Measurements from ENCODE around the gene NT5C2.
A peak's percentile ranks its signal among the peaks of the same experiment; 100 is the strongest.
"Not testable (repeated sequence)": the region's sequence is repeated elsewhere in the genome, so short reads cannot be mapped to it uniquely, and the experiment has no call there.

Gene NT5C2

DNA sequence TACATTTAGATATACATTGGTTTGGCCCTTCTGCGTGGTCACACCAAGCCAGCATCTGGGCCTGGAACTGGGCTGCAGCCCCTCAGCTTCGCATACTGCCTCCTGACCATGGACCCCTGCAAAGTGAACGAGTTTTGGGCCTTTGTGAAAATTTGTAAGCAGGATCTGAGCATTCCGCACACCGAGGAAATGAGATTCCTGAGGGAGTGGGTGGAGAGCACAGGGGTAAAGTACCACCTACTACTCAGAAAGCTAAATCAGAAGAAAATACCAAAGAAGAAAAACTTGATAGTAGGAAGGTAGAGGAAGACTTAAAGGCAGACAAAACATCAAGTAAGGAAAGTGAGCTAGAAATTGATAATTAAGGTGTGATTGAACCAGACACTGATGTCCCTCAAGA lies 22.5 kb upstream of the NT5C2 start:
- H3K27me3 ChIP-seq (replicated peaks) = no peaks in the 10 kb centered on the region
- H3K27ac ChIP-seq = no peak overlapping the region
- TF ChIP-seq, protein P1, sequence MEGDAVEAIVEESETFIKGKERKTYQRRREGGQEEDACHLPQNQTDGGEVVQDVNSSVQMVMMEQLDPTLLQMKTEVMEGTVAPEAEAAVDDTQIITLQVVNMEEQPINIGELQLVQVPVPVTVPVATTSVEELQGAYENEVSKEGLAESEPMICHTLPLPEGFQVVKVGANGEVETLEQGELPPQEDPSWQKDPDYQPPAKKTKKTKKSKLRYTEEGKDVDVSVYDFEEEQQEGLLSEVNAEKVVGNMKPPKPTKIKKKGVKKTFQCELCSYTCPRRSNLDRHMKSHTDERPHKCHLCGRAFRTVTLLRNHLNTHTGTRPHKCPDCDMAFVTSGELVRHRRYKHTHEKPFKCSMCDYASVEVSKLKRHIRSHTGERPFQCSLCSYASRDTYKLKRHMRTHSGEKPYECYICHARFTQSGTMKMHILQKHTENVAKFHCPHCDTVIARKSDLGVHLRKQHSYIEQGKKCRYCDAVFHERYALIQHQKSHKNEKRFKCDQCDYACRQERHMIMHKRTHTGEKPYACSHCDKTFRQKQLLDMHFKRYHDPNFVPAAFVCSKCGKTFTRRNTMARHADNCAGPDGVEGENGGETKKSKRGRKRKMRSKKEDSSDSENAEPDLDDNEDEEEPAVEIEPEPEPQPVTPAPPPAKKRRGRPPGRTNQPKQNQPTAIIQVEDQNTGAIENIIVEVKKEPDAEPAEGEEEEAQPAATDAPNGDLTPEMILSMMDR (IDR thresholded peaks at IDR 0.05; ENCODE audit: low read depth, low read length, missing control alignments) = no peak
- H3K4me3 ChIP-seq (ENCODE audit: low read depth, low read length) = no peak overlapping the region
- in situ Hi-C loops (cut with HindIII; ENCODE audit: low pct_ligation_motif_present, low sequenced_read_pairs) = no loop called here
- no peaks in the 10 kb centered on the region for H3K36me3 ChIP-seq (replicated peaks)
- no peak for DNase-seq

- H3K36me3 ChIP-seq (replicated peaks); H3K27me3 ChIP-seq (replicated peaks); in situ Hi-C loops (cut with HindIII; ENCODE audit: low pct_ligation_motif_present, low sequenced_read_pairs): not testable (repeated sequence)
Observed at GRCh38 chr10:103210262-103210661, 17.2 kb upstream of the NT5C2 start.

GRCh38 chr10:103207643-103208042 lies 14.6 kb upstream of the NT5C2 start:
- H3K4me3 ChIP-seq (ENCODE audit: low read depth, low read length); H3K27me3 ChIP-seq (replicated peaks); in situ Hi-C loops (cut with HindIII; ENCODE audit: low pct_ligation_motif_present, low sequenced_read_pairs); H3K36me3 ChIP-seq (replicated peaks); DNase-seq; H3K27ac ChIP-seq: not testable (repeated sequence)

More at GRCh38 chr10:103210262-103210661, 17.2 kb upstream of the NT5C2 start:
- not testable (repeated sequence) for DNase-seq; H3K4me3 ChIP-seq (ENCODE audit: low read depth, low read length); H3K27ac ChIP-seq

DNA sequence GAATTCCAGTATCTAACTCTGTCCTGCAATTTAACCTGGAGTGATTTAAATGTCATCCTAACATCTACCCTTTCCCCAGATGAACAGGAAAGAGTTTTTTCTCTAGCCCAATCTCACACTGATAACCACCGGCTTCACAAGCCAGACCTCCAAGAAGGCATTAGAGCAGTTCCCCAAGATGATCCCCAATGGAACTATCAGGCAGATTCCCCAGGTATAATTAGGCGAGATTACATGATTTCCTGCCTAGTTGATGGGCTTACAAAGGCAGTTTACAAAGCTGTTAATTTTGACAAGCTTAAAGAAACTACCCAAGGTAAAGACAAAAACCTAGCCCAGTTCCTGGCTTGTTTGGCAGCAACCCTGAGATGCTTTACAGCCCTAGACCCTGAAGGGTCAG lies 14.1 kb upstream of the NT5C2 start:
- Histone ChIP-seq H3K36me3 (replicated peaks) (no peaks in the 10 kb centered on the region), H3K4me3 (ENCODE audit: low read depth, low read length) (no peak overlapping the region), H3K27me3 (replicated peaks) (no peaks in the 10 kb centered on the region), H3K27ac (no peak overlapping the region)
- TF ChIP-seq, protein P1 (IDR thresholded peaks at IDR 0.05; ENCODE audit: low read depth, low read length, missing control alignments) = no peak
- no peak for DNase-seq
- in situ Hi-C loops (cut with HindIII; ENCODE audit: low pct_ligation_motif_present, low sequenced_read_pairs) = no loop called here

DNA sequence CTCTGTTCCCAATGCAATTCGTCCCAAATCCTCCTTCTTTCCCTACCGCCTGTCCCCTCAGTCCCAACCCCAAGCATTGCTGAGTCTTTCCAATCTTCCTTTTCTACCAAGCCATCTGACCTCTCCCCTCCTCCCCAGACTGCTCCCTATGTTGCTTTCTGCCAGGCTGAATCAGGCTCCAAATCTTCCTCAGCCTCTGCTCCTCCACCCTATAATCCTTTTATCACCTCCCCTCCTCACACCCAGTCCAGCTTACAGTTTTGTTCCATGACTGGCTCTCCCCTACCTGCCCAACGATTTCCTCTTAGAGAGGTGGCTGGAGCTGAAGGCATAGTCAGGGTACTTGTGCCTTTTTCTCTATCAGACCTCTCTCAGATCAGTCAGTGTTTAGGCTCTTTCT lies 13.6 kb upstream of the NT5C2 start:
- H3K27ac ChIP-seq; DNase-seq; in situ Hi-C loops (cut with HindIII; ENCODE audit: low pct_ligation_motif_present, low sequenced_read_pairs); H3K36me3 ChIP-seq (replicated peaks); H3K27me3 ChIP-seq (replicated peaks); H3K4me3 ChIP-seq (ENCODE audit: low read depth, low read length): not testable (repeated sequence)

GRCh38 chr10:103205401-103205800 lies 12.3 kb upstream of the NT5C2 start:
- H3K27ac ChIP-seq; in situ Hi-C loops (cut with HindIII; ENCODE audit: low pct_ligation_motif_present, low sequenced_read_pairs); DNase-seq; H3K36me3 ChIP-seq (replicated peaks); H3K27me3 ChIP-seq (replicated peaks); H3K4me3 ChIP-seq (ENCODE audit: low read depth, low read length): not testable (repeated sequence)

- no peak overlapping the region for H3K4me3 ChIP-seq (ENCODE audit: low read depth, low read length)
- in situ Hi-C loops (cut with HindIII; ENCODE audit: low pct_ligation_motif_present, low sequenced_read_pairs) = no loop called here
- TF ChIP-seq, protein P1 (IDR thresholded peaks at IDR 0.05; ENCODE audit: low read depth, low read length, missing control alignments) = no peak
- no peaks in the 10 kb centered on the region for H3K27me3 ChIP-seq (replicated peaks)
- H3K36me3 ChIP-seq (replicated peaks) = no peaks in the 10 kb centered on the region
- H3K27ac ChIP-seq = no peak overlapping the region
- peak; percentile 27 for DNase-seq
Observed at GRCh38 chr10:103204353-103205255, 11.5 kb upstream of the NT5C2 start.

- in situ Hi-C loops (cut with HindIII; ENCODE audit: low pct_ligation_motif_present, low sequenced_read_pairs) = no loop called here
- TF ChIP-seq, protein P1 (IDR thresholded peaks at IDR 0.05; ENCODE audit: low read depth, low read length, missing control alignments) = no peak
- Histone ChIP-seq H3K27ac (no peak overlapping the region), H3K27me3 (replicated peaks) (no peaks in the 10 kb centered on the region), H3K36me3 (replicated peaks) (no peaks in the 10 kb centered on the region), H3K4me3 (ENCODE audit: low read depth, low read length) (no peak overlapping the region)
- DNase-seq = no peak
Observed at GRCh38 chr10:103203466-103203865, 10.4 kb upstream of the NT5C2 start.
